ENCODE measurements around the gene DSG2.

The DSG2 gene

DNA sequence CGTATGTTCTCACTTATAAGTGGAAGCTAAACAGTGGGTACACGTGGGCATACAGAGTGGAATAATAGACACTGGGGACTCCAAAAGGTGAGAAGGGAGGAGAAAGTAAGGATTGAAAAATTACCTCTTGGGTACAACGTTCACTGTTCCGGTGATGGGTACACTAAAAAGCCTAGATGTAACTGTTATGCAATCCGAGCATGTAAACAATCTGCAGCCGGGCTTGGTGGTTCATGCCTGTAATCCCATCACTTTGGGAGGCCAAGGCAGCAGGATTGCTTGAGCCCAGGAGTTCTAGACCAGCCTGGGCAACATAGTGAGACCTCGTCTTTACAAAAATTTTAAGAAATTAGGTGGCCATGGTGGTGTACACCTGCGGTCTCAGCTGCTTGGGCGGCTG lies 60.6 kb downstream of the DSG2 start:
- DNase-seq = no peak

DNA sequence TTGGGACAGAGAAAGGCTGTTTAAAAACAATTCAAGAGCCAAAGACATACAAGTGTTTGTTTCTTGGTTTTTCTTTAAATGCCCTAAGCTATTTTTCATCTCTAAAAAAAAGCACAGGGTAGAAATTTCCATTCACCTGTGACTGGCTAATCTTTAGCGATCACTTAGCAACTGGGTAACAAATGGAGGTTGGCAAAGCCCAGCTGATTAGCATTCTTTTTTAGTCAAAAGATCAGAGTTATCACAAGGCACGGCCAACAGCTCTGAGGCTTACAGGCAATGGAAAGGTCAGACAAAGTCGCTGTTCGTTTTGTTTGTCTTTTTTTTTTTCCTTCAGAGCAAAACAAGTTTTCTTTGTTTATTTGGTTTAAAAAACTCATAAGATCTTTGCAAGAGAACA lies 64.7 kb downstream of the DSG2 start:
- no peak for DNase-seq

DNA sequence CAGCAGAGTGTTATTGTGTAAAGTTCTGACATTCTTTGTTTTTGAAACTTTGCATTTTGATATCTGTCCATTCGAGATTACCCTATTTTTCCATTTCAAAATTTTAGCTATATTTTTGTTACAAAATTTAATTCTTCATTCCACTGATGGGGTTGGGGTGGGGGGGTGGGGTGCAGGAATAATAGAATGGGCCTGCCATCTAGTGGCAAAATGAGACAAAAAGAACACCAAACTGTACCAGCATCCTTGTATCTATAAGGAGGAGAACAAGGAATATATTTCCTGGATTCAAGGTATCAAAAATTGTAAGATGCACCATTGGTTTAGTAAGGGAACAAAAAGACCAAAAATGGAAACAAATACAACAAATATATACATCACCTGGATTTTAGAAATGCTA lies 65.8 kb downstream of the DSG2 start:
- DNase-seq = no peak

DNA sequence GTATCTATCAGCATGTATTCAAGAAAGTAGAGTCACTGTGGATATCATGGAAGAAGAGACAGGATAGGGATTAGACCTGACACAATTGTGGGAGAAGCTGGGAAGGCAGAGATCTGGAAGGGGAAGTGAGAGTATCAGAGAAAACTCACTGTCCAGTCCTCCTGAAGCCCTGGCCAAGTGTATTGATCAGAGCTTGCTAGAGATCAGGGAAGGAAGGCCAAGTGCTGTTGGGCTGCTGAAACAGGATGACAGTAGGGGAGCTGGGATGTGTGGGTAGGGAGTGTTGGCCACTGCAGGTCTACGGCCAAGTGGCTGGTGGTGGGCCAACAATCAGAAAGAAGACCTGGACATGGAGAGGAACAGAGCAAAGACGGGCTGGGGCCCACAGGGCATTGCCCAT lies 67.4 kb downstream of the DSG2 start:
- DNase-seq = no peak

DNA sequence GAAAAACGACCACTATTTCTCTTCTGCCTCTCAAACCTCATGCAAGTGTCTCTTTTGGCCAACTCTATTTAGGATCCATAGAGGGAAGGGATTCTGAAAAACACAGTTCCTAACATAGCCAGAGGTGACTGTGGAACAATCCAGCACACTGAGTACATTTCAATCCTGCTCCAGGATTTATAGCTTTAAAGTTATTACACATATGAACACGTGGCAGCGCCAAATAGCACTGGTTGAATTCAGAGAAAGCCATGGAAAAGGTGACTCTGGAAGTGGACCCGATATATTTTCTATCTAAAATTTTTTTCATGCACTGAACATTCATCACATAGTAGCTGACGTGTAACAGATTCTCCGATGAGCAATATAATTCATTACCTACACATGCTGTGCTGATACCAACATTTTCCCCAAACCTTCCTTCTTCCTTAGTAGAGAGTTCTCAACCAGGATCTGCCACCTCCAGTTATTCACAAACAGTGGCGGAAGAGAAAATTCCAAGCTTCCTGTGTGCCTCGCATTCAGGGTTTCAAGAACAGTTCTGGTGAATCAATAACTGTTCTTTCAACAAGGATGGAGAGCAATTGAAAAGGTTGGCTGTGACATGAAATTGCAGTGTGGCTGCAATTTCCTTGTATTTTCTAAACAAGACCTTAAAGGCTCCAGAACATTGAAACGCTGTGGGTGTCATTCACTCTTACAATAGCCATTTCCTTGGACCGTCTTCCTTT lies 68.0 kb downstream of the DSG2 start:
- no peak for DNase-seq

DNA sequence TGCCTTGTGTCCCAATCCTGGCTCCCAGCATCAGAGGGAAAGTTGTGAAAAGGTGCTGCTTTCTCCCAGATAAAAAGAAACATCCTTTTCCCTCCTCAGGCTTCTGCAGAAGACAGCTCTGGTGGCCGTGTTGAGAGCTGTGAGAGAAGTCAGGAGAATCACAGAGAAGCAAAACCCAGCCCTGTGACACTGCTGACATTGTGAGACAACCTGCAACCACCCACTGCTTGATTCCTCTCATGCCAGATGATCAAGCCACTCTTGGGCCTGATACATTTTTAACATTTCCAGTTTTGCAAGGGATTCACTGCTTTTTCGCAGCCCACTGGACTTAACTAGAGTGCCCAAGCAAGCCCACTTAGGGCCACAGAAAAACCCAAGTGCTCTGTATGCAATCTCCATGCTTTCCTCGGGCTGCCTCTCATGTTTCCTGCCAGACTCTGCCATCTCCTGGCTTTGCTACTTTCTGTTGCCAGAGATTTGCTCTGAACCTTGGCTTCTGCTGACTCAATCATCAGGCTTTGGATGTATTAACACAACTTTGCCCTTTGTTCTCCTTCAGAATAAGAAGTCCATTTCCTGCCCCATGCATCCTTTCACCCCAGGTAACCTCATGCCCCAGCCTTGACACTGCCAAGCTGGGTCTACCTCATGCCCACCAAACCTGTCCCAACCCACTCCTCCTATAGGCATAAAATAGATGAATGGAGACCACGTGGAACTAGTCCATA lies 68.8 kb downstream of the DSG2 start:
- DNase-seq = no peak

DNA sequence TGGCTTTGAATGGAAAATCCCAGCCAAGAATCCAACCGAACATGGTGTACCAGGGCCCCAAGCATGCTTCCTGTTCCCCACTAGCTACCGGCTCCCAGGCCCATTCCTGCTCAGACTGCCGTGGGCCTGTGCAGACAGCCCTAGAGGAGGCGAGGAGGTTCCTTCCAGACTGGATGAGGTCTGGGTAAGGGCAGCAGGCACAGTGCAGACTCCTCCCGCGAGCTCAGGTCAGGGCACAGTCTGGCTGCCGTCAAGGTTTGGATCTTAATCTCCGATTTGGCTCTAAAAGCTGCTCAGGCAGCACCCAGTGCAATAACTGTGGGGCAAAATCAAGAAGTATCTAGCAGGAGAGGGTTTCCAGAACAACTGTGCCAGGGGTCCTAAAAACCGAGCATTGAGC lies 74.4 kb downstream of the DSG2 start:
- DNase-seq = no peak

DNA sequence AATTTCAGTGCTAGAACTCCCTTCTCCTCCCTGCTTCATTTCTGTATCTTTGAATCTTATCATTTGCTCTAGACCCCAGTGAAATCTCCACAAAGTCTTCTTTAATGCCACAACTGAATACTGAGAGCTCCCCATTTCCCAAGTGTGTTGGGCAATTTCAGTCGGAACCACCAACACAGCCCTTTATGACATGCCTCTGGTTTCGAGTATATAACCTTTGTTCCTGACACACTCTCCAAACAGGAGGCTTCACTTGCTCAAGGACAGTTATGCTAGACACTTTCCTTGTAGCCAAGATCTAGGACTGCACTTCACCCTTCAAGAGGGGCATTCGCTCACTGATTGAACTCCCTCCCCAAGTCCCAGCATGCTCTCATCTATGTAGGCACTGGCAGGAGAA lies 75.1 kb downstream of the DSG2 start:
- no peak for DNase-seq

DNA sequence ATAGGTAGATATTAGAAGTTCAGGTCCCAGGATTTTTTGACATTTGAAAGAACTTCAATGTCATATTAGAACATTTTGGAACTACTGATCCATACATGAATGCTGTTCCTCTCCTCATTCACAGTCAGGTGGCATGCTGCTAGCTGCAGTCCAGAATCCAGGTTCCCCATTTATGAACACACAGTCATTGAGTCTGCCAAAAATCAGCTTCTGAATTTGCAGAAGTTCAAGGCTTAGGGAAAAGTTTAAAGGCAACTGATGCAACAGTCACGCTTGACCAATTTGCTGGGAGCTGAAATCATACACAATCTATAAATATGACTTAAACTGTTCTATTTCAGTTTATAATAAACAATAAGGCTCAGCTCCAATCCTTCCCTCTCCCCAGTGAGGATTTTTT lies 76.4 kb downstream of the DSG2 start:
- no peak for DNase-seq

DNA sequence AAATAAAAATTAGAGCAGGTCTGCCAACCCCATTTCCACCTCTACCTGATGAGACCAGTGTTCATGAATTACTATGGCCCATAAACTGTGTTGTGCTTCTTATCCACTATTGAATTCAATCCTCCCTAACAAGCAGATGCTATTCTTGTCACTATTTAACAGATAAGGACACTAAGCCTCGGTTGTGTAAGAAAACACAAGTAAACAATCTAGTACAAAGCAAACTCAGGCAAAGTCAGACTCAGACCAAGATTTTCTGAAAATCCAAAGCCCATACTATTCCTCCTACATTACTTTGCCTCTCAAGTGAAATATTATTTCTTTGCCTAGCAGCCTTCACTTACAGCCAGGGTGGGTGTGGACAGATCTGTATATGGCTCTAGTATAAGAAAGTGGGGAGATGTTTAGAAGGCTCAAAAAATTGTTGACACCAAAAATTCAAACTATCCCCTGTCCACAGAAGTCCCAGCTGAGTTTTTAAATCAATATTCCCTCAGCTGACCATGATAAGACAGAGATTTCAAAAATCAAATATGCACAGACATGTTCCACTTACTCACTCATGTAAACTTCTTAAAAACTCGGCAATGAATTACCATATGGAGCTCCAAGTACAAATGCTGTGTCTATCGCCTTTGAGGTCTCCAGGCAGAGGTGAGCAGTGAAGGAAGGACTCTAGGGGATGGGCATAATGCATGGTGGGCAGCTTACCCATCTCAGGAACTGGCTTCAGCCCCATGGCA lies 77.7 kb downstream of the DSG2 start:
- DNase-seq = no peak

DNA sequence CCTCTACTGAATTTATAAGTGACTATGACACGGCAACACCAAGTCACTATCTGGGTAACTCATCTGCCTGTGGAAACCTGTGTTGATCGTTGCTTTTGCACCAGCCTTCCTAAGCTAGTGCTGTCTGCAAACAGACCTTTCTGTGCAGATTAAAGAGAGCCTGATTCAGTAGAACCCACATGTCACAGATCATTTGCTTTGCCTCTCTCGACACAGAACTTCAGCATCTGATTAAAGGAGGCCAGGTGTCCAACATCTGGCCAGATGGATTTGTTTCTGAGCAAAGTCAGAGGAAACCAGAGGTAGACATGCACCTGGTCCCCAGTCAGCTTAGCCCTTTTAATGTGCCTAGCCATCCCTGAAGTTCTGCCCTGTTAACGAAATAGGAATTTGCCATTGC lies 78.7 kb downstream of the DSG2 start:
- DNase-seq = no peak

DNA sequence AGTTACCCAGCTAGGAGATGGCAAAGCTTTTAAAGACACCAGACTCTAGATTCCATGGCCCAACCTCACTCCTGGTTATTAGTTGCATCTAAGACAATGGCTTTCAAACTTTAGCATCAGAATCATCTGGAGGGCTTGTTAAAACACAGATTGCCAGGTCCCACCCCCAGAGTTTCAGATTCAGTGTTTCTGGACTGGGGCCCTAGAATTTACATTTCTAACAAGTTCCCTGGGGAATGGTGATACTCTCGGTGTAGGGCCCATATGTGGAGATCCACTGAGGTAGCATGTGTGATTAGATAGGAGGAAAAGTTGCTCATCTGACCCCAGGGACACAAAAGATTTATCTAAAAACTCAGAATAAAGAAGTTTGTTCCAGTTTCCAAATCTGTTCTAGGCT lies 79.2 kb downstream of the DSG2 start:
- no peak for DNase-seq

DNA sequence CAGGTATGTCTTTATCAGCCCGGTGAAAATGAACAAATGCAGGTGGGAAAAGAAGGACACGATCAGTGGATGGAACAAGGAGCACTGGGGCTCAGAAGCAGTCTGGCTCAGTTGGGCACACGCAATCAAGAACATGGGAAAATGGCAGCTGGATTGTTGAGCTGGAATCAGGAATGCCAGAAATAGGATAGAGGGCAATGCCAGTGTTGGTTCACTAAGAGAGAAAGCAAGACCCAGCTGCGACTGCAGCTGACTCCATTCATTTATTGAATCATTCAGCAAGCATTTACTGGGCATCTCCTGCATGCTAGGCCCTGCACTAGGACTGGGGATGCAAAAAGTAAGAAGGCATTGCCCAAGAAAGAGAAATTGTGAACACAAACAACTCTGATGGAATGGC lies 80.1 kb downstream of the DSG2 start:
- DNase-seq = no peak

DNA sequence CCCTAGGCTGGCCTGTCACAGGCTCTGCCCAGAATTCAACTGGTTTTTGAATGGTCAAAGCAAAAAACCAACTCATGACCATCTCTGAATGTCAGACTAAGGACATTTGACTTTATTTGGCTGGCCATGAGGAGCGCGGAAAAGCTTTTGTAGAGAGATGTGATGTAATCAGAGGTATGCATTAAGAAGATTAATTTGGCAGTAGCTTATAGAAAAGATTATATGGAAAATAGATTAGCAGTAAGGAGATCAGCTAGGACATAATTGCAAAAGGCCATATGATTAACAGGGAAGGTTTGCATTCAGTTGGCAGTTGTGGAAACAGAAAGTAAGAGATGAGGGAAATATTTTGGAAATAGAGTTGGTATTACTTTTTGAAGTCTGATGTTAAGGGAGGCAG lies 81.4 kb downstream of the DSG2 start:
- no peak for DNase-seq

DNA sequence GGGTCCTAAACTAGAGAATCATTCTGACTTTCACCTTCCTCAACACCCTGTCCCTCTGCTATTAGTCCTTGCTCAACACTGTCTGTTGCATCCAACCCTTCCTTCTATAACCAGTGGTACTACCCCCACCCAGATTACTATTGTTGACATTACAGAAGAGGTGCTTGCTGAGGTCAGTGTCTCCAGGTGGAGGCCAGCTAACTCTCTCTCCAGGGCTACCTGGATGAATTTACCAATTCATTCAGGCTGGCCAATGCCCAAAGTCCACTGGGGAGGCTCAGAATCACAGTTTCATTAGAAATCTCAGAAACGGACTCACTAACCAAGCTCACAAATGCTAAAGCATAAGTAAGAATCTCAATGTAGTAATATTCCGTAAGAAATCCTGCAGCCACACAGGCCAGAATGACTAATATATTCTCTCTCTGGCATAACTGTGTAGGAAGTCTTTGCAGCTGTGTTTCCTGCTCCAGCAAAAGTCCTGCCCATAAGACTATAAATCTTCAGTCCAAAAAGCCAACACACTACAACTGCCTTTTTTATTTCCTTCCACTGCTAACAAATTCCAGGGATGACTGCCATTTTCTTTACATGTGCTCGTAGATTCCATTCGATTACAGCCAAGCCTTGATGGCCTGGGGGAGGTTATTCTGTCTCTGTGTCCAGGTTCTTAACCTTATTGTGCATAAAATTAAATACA lies 83.7 kb downstream of the DSG2 start:
- no peak for DNase-seq

DNA sequence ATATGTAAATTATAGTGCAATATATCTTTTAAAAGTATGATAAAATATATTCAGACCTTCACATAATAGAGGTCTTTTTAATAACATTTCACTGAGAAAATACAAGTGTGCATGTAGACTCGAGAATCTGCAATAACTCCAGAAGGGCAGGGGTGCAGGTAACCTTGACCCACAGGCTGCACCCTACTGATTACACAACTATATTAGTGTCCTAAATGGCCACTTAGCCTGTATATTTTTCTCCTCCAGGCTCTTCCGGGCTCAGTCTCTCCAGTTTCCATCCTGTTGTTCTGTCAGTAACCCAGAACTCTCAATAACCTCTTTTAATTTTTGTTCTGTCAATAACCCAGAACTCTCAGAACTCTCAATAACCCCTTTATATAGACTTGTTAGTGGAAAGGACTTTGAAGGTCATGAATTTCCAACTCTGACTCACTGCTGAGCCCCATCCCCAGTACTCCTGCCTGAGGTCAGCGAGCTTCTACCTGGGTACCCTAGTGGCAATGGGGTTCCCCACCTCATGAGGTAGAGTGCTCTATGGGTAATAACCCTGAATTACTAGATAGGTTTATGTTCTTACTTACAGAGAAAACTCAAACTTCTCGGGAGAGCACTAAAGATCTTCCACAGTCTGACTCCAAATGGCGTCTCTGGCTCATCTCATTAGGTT lies 85.3 kb downstream of the DSG2 start:
- no peak for DNase-seq

DNA sequence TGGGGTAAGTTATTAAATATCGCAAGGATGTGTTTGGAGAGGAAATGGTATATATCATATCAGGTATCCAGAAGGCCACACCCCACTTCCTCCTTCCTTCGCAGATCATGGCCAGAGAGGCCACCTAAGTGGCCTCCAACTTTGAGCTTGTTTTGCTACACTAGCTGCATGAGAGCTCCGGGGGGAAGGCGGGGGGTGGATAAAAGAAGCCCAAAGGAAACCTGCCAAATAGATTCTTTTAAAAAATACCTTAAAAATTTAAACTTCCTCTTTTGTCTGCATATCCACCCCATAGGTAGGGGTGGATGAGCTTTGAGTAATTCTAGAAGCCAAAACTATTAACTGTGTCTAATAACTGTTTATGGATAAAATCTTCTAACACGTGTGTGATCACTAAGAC lies 88.0 kb downstream of the DSG2 start:
- DNase-seq = no peak

DNA sequence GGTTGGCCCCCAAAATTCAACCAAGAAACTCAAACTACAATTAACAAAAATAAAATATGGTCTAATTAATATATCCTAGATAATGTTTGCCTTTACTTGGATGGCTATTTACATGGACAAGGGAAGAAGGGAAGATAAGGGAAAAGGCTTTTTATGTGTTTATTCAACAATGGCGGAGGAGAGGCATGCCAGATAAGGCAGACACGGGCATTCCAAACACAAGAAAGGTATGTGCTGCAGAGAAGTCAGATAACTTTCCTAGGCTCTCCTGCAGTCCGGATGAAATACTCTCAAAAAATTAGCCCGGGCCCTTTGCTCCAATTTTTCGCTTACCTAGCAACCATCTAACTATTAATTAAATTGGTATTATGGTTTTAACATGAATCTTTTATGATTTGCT lies 88.6 kb downstream of the DSG2 start:
- no peak for DNase-seq

DNA sequence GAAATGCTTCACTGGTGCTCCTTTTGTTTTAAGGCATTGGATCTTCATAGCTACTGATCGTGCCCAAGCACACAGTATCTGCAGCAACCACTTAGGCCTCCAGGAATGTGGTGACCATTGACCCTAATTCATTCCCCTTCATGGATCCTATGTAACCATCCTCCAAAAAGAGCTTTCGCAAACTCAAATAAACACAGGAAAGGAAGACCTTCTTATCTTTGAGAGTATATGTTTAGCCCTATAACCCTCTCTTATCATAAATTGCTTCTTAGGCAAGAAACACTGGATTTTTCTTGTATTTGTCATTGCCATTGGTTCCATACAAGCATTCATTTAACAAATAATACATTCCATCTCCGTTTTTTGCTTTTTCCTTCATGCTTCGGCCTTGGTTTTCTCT lies 89.6 kb downstream of the DSG2 start:
- no peak for DNase-seq

DNA sequence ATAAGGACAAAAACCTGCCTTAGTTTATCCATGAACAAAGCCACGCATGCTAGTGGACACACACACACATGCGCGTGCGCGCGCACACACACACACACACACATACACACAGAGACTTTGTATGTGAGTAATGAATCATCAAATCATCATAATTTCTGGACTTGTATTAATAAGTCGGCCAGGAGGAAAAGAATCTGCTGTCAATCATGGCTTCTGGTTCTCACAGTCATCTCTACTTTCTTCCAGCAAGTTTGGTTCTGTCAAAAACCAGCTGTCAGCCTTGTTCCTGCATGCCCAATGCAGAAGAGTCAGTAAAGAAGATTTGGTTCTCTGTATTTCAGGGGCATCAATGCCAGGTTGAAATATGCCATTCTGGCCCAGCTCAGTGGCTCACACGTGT lies 92.6 kb downstream of the DSG2 start:
- DNase-seq = no peak

DNA sequence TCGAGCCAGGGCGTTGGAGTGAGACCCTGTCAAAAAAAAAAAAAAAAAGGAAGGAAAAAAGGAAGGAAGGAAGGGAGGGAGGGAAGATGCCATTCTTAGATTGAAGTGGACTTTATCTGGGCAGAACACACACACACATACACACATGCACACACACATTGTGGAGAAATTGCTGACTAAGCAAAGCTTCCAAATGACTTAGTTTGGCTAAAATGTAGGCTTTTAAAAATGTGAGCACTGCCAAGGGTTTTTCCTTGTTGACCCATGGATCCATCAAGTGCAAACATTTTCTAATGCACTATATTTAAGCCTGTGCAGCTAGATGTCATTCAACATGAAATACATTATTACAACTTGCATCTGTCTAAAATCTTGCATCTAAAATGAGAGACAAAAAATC lies 93.1 kb downstream of the DSG2 start:
- DNase-seq = no peak

DNA sequence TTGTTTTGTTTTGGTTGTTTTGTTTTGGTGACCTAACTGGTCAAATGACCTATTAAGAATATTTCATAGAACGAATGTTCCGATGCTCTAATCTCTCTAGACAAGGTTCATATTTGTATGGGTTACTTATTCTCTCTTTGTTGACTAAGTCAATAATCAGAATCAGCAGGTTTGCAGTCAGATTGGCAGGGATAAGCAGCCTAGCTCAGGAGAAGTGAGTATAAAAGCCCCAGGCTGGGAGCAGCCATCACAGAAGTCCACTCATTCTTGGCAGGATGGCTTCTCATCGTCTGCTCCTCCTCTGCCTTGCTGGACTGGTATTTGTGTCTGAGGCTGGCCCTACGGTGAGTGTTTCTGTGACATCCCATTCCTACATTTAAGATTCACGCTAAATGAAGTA lies 93.7 kb downstream of the DSG2 start, which contains the start of gene TTR:
Gene TTR, plus strand, starts transcription at position 250 of the 400 bp plus-strand sequence. Its CDS starts 26 bp downstream, at position 276.
- no peak for DNase-seq

Measured in amniotic stem cell (primary cell).